ENCODE data around the gene TSPEAR.
"Not testable (repeated sequence)": the region's sequence is repeated elsewhere in the genome, so short reads cannot be mapped to it uniquely, and the experiment has no call there.

The TSPEAR gene

GRCh38 chr21:44648557-44649311 lies 62.6 kb downstream of the TSPEAR start:
- no peak for DNase-seq

GRCh38 chr21:44647222-44647552 lies 64.2 kb downstream of the TSPEAR start:
- no peak for DNase-seq

- DNase-seq: not testable (repeated sequence)
Observed at GRCh38 chr21:44646366-44647221, 64.8 kb downstream of the TSPEAR start, which contains the start of gene KRTAP10-11. KRTAP10-11 (plus strand) TSS chr21:44646414; CDS start chr21:44646459, 45 bp downstream.

DNA sequence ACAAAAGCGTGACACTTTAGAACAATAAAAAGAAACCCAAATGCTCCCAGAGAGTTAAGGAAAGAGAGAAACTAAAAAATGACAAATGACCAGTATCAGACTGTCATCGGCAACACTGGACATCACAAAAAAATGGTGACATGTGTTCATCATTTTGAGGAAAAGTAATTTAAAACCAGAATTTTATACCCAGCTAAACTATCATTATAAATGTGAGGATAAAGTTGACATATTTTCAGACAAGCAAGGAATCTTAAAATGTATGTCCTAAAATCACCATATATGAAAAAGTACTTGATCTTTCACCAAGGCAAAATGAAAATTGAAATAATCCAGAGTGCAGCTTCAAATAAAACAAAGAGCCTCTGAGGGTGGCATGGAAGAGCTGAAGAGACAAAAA lies 66.5 kb downstream of the TSPEAR start:
- DNase-seq: no peak

DNA sequence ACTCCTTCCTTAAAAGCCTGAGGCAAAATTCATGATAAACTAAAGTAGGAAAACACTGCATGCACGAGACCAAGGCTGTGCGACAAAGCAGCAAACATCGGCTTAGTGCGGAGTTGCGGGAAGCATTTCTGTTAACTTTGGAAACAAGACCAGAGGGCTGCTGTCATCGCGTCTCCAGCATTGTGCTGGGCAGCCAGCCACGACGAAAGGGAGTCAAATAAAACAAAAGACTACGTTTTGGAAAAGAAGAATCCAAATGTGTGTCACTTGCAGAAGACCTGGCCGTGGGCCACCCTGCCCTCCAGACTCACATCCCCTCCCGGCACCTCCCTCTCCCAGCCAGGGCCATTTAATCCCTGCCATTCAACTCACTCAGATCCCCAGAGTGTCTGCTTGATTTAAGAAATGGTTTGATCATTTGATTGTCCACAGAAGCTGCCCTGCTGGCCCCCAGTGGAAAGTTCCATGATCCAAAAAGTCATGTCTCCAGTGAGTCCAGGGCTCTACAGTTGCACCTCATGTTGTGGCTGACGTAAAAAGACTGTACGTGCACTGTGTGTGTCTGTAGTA lies 67.5 kb downstream of the TSPEAR start:
- no peak for DNase-seq

DNA sequence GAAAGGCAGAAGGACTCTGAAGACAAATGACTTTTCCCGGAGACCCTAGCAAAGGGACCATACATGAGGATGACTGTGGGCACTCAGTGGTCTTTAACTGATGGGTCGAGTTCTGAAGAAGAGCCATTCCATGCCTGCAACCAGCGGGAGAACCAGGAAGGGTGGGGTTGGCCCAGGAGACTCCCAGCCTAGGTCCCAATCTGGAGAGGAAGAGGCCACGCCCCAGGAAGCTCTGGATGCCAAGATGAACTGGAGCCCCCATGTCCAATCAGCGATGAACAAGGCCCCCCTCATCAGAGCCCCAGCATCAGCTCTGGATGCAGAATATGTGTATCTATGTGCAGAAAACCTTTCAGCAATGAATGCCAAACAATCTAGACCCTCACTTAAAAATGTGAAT lies 70.6 kb downstream of the TSPEAR start:
- no peak for DNase-seq

GRCh38 chr21:44639331-44639655 lies 72.1 kb downstream of the TSPEAR start:
- DNase-seq: no peak

- not testable (repeated sequence) for DNase-seq
Observed at GRCh38 chr21:44638506-44639330, 72.7 kb downstream of the TSPEAR start.

DNA sequence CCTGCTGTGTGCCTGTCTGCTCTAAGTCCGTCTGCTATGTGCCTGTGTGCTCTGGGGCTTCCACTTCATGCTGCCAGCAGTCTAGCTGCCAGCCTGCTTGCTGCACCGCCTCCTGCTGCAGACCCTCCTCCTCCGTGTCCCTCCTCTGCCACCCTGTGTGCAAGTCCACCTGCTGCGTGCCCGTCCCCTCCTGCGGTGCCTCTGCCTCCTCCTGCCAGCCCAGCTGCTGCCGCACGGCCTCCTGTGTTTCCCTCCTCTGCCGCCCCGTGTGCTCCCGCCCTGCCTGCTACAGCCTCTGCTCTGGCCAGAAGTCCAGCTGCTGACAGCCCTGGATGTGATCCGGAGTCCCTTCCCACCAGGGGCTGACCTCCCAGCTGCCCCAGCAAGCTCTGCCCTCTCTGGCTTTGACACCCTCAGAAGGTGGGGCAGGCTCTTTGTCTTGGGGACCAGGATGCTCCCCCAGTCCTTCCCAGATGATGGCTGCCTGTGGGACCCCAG lies 73.5 kb downstream of the TSPEAR start:
- not testable (repeated sequence) for DNase-seq

- no peak for DNase-seq
Observed at GRCh38 chr21:44637018-44637850, 74.1 kb downstream of the TSPEAR start, which contains the start of gene KRTAP10-10. KRTAP10-10 (plus strand) TSS chr21:44637356; CDS start chr21:44637418, 62 bp downstream.

DNA sequence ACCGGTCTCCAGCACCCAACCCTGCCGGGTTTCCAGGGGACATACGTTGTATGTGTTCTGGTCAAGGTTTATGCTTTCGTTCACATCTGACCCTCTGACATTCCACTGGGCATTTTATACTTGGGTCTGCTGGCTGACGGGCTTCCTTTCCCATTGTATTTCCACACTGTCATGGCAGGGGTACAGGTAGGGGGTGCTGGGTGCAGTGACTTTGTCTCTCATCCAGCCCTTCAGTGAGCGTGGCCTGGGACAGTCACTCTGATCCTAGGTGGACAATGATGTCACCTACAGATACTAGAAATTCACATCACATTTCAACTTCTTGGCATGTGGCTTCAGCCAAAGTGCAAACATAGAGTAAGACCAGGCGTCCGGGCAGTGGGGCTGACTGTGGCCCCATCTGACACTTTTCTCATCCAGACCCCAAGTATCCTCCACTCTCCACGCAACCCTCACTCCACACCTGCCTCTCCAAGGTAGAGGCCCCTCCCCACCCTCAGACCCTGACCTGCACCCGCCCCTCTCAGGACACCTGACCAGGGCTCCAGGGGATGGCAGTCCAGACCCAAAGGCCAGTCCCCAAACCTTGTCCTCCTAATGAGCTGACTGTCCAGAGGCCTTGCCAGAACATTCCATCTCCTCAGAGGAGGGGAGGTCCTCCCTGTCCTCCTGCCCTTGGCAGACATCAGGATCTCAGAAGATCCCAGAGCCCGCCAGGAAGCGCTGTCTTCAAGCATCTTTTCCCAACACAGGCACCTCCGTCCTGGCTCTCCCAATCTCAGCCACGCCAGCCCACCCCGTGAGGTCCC lies 75.0 kb downstream of the TSPEAR start:
- DNase-seq: no peak

- no peak for DNase-seq
Observed at GRCh38 chr21:44632067-44632466, 79.3 kb downstream of the TSPEAR start.

GRCh38 chr21:44630440-44630839 lies 80.9 kb downstream of the TSPEAR start:
- DNase-seq: no peak

DNA sequence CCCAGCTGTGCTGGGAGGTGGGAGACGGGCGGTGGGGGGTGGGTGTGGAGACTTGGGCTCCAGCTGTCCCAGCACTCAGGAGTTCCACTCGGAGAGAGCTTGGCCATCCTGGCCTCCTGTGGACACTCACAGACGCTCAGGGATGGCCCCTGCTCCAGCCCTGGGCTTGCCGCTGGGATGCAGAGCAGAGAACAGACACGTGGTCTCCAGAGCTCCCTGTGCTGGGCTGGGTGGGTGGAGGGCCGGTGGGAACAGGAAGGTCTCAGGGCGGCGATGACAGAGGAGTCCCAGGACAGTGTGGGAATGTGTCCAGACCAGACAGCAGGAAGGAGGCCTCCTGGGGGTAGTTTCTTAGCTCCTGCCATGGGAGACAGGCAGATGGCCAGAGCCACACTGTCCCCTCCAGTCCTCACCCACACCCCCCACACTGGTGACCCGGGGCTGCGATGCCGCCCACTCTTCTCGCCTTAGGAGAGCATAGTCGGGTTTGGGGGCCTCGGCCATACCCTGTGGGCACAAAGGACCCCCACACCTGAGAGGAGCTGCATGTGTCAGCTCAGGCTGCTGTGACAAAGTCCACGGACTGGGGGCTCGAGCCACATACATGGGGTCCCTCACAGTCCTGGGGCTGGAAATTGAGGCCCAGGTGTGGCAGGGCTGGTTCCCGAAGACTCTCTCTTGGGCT lies 82.5 kb downstream of the TSPEAR start:
- DNase-seq: no peak

DNA sequence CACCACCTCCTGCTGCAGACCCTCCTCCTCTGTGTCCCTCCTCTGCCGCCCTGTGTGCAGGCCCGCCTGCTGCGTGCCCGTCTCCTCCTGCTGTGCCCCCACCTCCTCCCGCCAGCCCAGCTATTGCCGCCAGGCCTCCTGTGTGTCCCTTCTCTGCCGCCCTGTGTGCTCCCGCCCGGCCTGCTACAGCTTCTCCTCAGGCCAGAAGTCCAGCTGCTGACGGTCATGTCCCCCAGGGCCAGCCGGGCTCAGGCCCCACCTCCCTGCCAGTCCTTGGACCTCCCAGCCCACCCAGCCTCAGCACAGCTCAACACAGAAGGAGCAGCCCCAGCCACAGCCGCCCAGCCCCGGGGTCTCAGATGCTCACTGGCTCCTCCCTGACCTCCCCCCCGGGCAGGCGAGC lies 83.5 kb downstream of the TSPEAR start:
- not testable (repeated sequence) for DNase-seq

DNA sequence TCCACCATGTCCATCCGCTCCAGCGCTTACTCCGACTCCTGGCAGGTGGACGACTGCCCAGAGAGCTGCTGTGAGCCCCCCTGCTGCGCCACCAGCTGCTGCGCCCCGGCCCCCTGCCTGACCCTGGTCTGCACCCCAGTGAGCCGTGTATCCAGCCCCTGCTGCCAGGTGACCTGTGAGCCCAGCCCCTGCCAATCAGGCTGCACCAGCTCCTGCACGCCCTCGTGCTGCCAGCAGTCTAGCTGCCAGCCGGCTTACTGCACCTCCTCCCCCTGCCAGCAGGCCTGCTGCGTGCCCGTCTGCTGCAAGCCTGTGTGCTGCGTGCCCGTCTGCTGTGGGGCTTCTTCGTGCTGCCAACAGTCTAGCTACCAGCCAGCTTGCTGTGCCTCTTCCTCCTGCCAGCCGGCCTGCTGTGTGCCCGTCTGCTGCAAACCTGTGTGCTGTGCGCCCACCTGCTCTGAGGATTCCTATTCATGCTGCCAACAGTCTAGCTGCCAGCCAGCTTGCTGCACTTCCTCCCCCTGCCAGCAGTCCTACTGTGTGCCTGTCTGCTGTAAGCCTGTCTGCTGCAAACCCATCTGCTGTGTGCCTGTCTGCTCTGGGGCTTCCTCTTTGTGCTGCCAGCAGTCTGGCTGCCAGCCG lies 84.1 kb downstream of the TSPEAR start:
- not testable (repeated sequence) for DNase-seq

- no peak for DNase-seq
Observed at GRCh38 chr21:44626673-44627143, 84.7 kb downstream of the TSPEAR start, which contains the start of gene KRTAP10-9. KRTAP10-9 (plus strand) TSS chr21:44627093; CDS start chr21:44627172, 79 bp downstream.

- DNase-seq: no peak
Observed at GRCh38 chr21:44626262-44626661, 85.1 kb downstream of the TSPEAR start.

- DNase-seq: no peak
Observed at GRCh38 chr21:44625756-44626155, 85.6 kb downstream of the TSPEAR start.
